Colonic mucosa (tissue), 4 donors: ENCODE data around the gene S100A7A. TPM values are rescaled to one million over a fixed set of nuclear protein-coding genes. Genes with fewer than 3 reads are reported as not detected.

Source experiments
- DNase-seq: peaks from one replicate; pipeline ENCODE4 v3.0.0-alpha.2; 2020
- H3K27ac ChIP-seq: fragments of 200-600 bp; one replicate; pipeline ENCODE4 v1.8.0; 2021
- H3K27me3 ChIP-seq: fragments of 200-600 bp; one replicate; pipeline ENCODE4 v1.8.0; 2021
- H3K36me3 ChIP-seq: fragments of 200-600 bp; one replicate; pipeline ENCODE4 v1.8.0; 2021
- H3K4me1 ChIP-seq: fragments of 200-600 bp; one replicate; pipeline ENCODE4 v1.8.0; 2021; ENCODE audit warnings: mild to moderate bottlenecking
- H3K4me3 ChIP-seq: fragments of 200-600 bp; one replicate; pipeline ENCODE4 v1.8.0; 2021
- H3K9ac ChIP-seq, 2 donors: one replicate each; pipeline ENCODE4 v1.7.0; 2013; ENCODE audit warnings: control low read depth in 2 of 2, low read depth in 2 of 2, low read length in 2 of 2
- H3K9me3 ChIP-seq: fragments of 200-600 bp; one replicate; pipeline ENCODE4 v1.8.0; 2021
- CTCF ChIP-seq: fragments of 200-600 bp; IDR thresholded peaks from one replicate; pipeline ENCODE4 v1.8.0; 2022; ENCODE audit warnings: antibody characterized with exemption, mild to moderate bottlenecking
- intact Hi-C: fragments of 100-400 bp; cut with DNase I; formaldehyde crosslinking; loops from one replicate; pipeline ENCODE4 v1.14.1; 2022
- total RNA-seq, 2 donors: library from RNA; stranded (reverse); fragmentation: NEBNext Ultra II Directional in 1 of 2; extraction: Animal tissue kit (Norgen Biotek cat#: 25700) in 1 of 2; gene quantifications; one replicate each; pipeline ENCODE4 v1.2.1, GENCODE V29; 2021
- donor health status: healthy.
- donor health status: DM: no; HTN: no; CAD: no.
- donor health status: DM: no; HTN: no; CAD: no.

S100A7A gene
- total RNA-seq, 2 donors from 2014 or later, result not detected

- TF ChIP-seq CTCF, result no peak
- Histone ChIP-seq H3K9me3 (no peaks in the 10 kb centered on the region), H3K36me3 (no peaks in the 10 kb centered on the region), H3K27me3 (no peaks in the 10 kb centered on the region), H3K4me1 (no peaks in the 10 kb centered on the region), H3K4me3 (no peak overlapping the region), H3K27ac (no peak overlapping the region), H3K9ac (no peak overlapping the region)
- intact Hi-C loops, result no loop called here
- DNase-seq, result no peak
Observed at GRCh38 chr1:153397924-153398651, 18.2 kb upstream of the S100A7A start.

GRCh38 chr1:153399401-153400055 lies 16.8 kb upstream of the S100A7A start:
- H3K4me1 ChIP-seq, result no peaks in the 10 kb centered on the region
- TF ChIP-seq CTCF, result no peak
- H3K27ac ChIP-seq, result no peak overlapping the region
- no peak overlapping the region for H3K9ac ChIP-seq
- intact Hi-C loops, result loop anchor here (10.0 kb wide), 1 partner anchor 45 kb away; the partner anchor contains the start of gene S100A9
- H3K4me3 ChIP-seq, result no peak overlapping the region
- DNase-seq, result no peak
- H3K36me3 ChIP-seq, result no peaks in the 10 kb centered on the region
- H3K27me3 ChIP-seq, result no peaks in the 10 kb centered on the region
- H3K9me3 ChIP-seq, result no peaks in the 10 kb centered on the region

- no peak for DNase-seq
- intact Hi-C loops, result loop anchor here (10.0 kb wide), 1 partner anchor 45 kb away; the partner anchor contains the start of gene S100A9
- H3K9ac ChIP-seq, result no peak overlapping the region
- TF ChIP-seq CTCF, result no peak
- H3K36me3 ChIP-seq, result no peaks in the 10 kb centered on the region
- H3K4me3 ChIP-seq, result no peak overlapping the region
- no peaks in the 10 kb centered on the region for H3K27me3 ChIP-seq
- H3K4me1 ChIP-seq, result no peaks in the 10 kb centered on the region
- H3K27ac ChIP-seq, result no peak overlapping the region
- H3K9me3 ChIP-seq, result no peaks in the 10 kb centered on the region
Observed at GRCh38 chr1:153400244-153400643, 16.1 kb upstream of the S100A7A start.

- no peak overlapping the region for H3K4me3 ChIP-seq
- H3K4me1 ChIP-seq, result no peaks in the 10 kb centered on the region
- intact Hi-C loops, result loop anchor here (10.0 kb wide), 1 partner anchor 47 kb away; the partner anchor contains the start of gene S100A9
- H3K27ac ChIP-seq, result no peak overlapping the region
- H3K36me3 ChIP-seq, result no peaks in the 10 kb centered on the region
- DNase-seq, result no peak
- no peaks in the 10 kb centered on the region for H3K27me3 ChIP-seq
- H3K9me3 ChIP-seq, result no peaks in the 10 kb centered on the region
- no peak for TF ChIP-seq CTCF
- no peak overlapping the region for H3K9ac ChIP-seq
Observed at GRCh38 chr1:153401461-153401860, 14.9 kb upstream of the S100A7A start.

GRCh38 chr1:153402226-153402625 lies 14.1 kb upstream of the S100A7A start:
- Histone ChIP-seq H3K36me3 (no peaks in the 10 kb centered on the region), H3K4me1 (no peaks in the 10 kb centered on the region), H3K9ac (no peak overlapping the region), H3K9me3 (no peaks in the 10 kb centered on the region), H3K4me3 (no peak overlapping the region), H3K27me3 (no peaks in the 10 kb centered on the region), H3K27ac (no peak overlapping the region)
- no peak for DNase-seq
- intact Hi-C loops, result loop anchor here (10.0 kb wide), 1 partner anchor 47 kb away; the partner anchor contains the start of gene S100A9
- no peak for TF ChIP-seq CTCF
